Loucy (cell line): ENCODE data around the gene CENPH.

Experiments used
- H2AFZ ChIP-seq: fragments of 200-600 bp; sonication (generic); 2 replicates; pipeline ENCODE4 v1.6.0; 2016; ENCODE audit warnings: antibody characterized with exemption, mild to moderate bottlenecking, low read length, moderate library complexity
- H3F3A ChIP-seq: fragments of 200-600 bp; 2 replicates; pipeline ENCODE4 v1.6.0; 2016; ENCODE audit warnings: antibody characterized with exemption, low read depth, mild to moderate bottlenecking
- H3K27me3 ChIP-seq: fragments of 200-600 bp; sonication (generic); 2 replicates; pipeline ENCODE4 v1.6.1; 2014; ENCODE audit warnings: low read length, mild to moderate bottlenecking; ENCODE audit not compliant: insufficient read depth, poor library complexity, severe bottlenecking
- H3K36me3 ChIP-seq: fragments of 200-600 bp; sonication (generic); 2 replicates; pipeline ENCODE4 v1.6.1; 2016; ENCODE audit warnings: low read length; ENCODE audit not compliant: insufficient read depth
- H3K4me1 ChIP-seq: fragments of 200-600 bp; sonication (generic); 2 replicates; pipeline ENCODE4 v1.5.1; 2014; ENCODE audit warnings: low read length, mild to moderate bottlenecking; ENCODE audit not compliant: insufficient read depth, poor library complexity, severe bottlenecking
- H3K4me2 ChIP-seq: fragments of 200-600 bp; sonication (generic); 2 replicates; pipeline ENCODE4 v1.6.0; 2014; ENCODE audit warnings: antibody characterized with exemption, low read length, low read depth, mild to moderate bottlenecking; ENCODE audit not compliant: poor library complexity, severe bottlenecking
- H3K4me3 ChIP-seq: fragments of 200-600 bp; sonication (generic); 2 replicates; pipeline ENCODE4 v1.5.1; 2014; ENCODE audit warnings: low read length, mild to moderate bottlenecking, mixed read lengths; ENCODE audit not compliant: poor library complexity, severe bottlenecking
- H3K79me2 ChIP-seq: fragments of 200-600 bp; sonication (generic); 2 replicates; pipeline ENCODE4 v1.6.1; 2014; ENCODE audit warnings: low read length; ENCODE audit not compliant: insufficient read depth
- H3K9ac ChIP-seq: fragments of 200-600 bp; sonication (generic); 2 replicates; pipeline ENCODE4 v1.6.0; 2014; ENCODE audit warnings: mild to moderate bottlenecking, low read depth, low read length, moderate library complexity; ENCODE audit not compliant: poor library complexity, severe bottlenecking
- H3K9me2 ChIP-seq: fragments of 200-600 bp; sonication (generic); replicated peaks from 2 replicates; pipeline ENCODE4 v1.6.1; 2016; ENCODE audit warnings: low read depth, low read length, mixed read lengths
- H3K9me3 ChIP-seq: fragments of 200-600 bp; sonication (generic); 2 replicates; pipeline ENCODE4 v1.6.1; 2014; ENCODE audit warnings: mild to moderate bottlenecking, antibody characterized with exemption, low read length, low read depth; ENCODE audit not compliant: insufficient read depth
- H4K20me1 ChIP-seq: fragments of 200-600 bp; sonication (generic); 2 replicates; pipeline ENCODE4 v1.6.0; 2014; ENCODE audit warnings: antibody characterized with exemption, low read length, mild to moderate bottlenecking; ENCODE audit not compliant: insufficient read depth, poor library complexity, severe bottlenecking
- CTCF ChIP-seq: fragments of 200-600 bp; sonication (generic); conservative IDR thresholded peaks from 2 replicates; pipeline ENCODE4 v1.5.1; 2014; ENCODE audit warnings: mild to moderate bottlenecking, antibody characterized with exemption, low read length
- EZH2phosphoT487 ChIP-seq: fragments of 200-600 bp; IDR thresholded peaks from 2 replicates; pipeline ENCODE4 v1.6.1; 2018; ENCODE audit warnings: antibody characterized with exemption, mild to moderate bottlenecking, moderate library complexity, borderline replicate concordance

Gene CENPH

DNA sequence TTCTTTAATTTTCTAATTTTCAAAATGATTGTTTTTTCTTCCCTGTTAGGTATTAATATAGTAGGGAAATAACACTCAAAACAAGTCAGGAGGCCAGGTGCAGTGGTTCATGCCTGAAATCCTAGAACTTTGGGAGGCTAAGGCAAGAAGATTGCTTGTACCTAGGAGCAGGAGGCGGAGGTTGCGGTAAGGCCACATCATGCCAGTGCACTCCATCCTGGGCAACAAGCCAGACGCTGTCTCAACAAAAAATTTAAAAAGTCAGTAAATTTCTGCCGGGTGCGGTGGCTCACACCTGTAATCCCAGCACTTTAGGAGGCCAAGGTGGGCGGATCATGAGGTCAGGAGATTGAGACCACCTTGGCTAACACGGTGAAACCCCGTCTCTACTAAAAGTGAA lies 35.1 kb downstream of the CENPH start:
- Histone ChIP-seq H3K4me2 (no peak overlapping the region), H3F3A (no peaks in the 10 kb centered on the region), H3K9me3 (no peaks in the 10 kb centered on the region), H4K20me1 (no peaks in the 10 kb centered on the region), H2AFZ (no peak overlapping the region), H3K4me3 (no peak overlapping the region), H3K9ac (no peak overlapping the region), H3K79me2 (peaks cover 8% of the 10 kb centered on the region), H3K36me3 (peaks cover 8% of the 10 kb centered on the region; the same call in 1 of the 2 replicates), H3K27me3 (no peaks in the 10 kb centered on the region), H3K4me1 (peaks cover under 1% of the 10 kb centered on the region), H3K9me2 (no peaks in the 10 kb centered on the region)
- TF ChIP-seq EZH2phosphoT487 (no peak), CTCF (no peak)

GRCh38 chr5:69225860-69226259 lies 36.5 kb downstream of the CENPH start:
- H3F3A ChIP-seq = no peaks in the 10 kb centered on the region
- H3K27me3 ChIP-seq = no peaks in the 10 kb centered on the region
- no peaks in the 10 kb centered on the region for H3K4me1 ChIP-seq
- no peaks in the 10 kb centered on the region for H3K9me3 ChIP-seq
- H3K9ac ChIP-seq = no peak overlapping the region
- peaks cover 8% of the 10 kb centered on the region; the same call in 1 of the 2 replicates for H3K36me3 ChIP-seq
- H3K9me2 ChIP-seq = no peaks in the 10 kb centered on the region
- no peaks in the 10 kb centered on the region for H3K79me2 ChIP-seq
- H2AFZ ChIP-seq = no peak overlapping the region
- no peak overlapping the region for H3K4me3 ChIP-seq
- no peak overlapping the region for H3K4me2 ChIP-seq
- TF ChIP-seq CTCF (no peak), EZH2phosphoT487 (no peak)
- H4K20me1 ChIP-seq = no peaks in the 10 kb centered on the region

GRCh38 chr5:69230181-69230580 lies 40.8 kb downstream of the CENPH start:
- H3K9me3 ChIP-seq = no peaks in the 10 kb centered on the region
- peaks cover 7% of the 10 kb centered on the region for H3K4me1 ChIP-seq
- no peaks in the 10 kb centered on the region for H3K9me2 ChIP-seq
- H3K27me3 ChIP-seq = no peaks in the 10 kb centered on the region
- H3K36me3 ChIP-seq = peaks cover 8% of the 10 kb centered on the region; the same call in 1 of the 2 replicates
- no peak overlapping the region for H2AFZ ChIP-seq
- H3K4me2 ChIP-seq = no peak overlapping the region
- peaks cover 4% of the 10 kb centered on the region; the same call in 1 of the 2 replicates for H3K79me2 ChIP-seq
- no peak overlapping the region for H3K9ac ChIP-seq
- TF ChIP-seq CTCF = no peak
- no peak for TF ChIP-seq EZH2phosphoT487
- H3K4me3 ChIP-seq = no peak overlapping the region
- no peaks in the 10 kb centered on the region for H3F3A ChIP-seq
- no peaks in the 10 kb centered on the region for H4K20me1 ChIP-seq
